GM13977 (cell line): ENCODE data around the gene ABHD12.

Source experiments
- DNase-seq: peaks from one replicate; pipeline ENCODE4 v3.0.0; 2012; ENCODE audit warnings: low spot score
- CTCF ChIP-seq: IDR thresholded peaks from 2 replicates; pipeline ENCODE4 v1.5.1; 2012; ENCODE audit warnings: mild to moderate bottlenecking, control low read depth; ENCODE audit not compliant: insufficient read depth; ENCODE audit errors: extremely low read depth, missing control alignments
- in situ Hi-C: fragments of 300-500 bp; cut with MboI; formaldehyde crosslinking; loops from one replicate; pipeline ENCODE4 v1.12.0; 2022; ENCODE audit warnings: low sequenced_read_pairs, low pct_unique_long_range_greater_than_20kb, mixed read lengths, inconsistent platforms; ENCODE audit not compliant: unreplicated experiment

Gene ABHD12

GRCh38 chr20:25319241-25320034 is 71.2 kb downstream of the ABHD12 start:
- in situ Hi-C loops: no loop called here
- no peak for DNase-seq
- no peak for TF ChIP-seq CTCF

GRCh38 chr20:25318471-25319240 is 72.0 kb downstream of the ABHD12 start:
- in situ Hi-C loops: no loop called here
- TF ChIP-seq CTCF: no peak

GRCh38 chr20:25317351-25318075 is 73.1 kb downstream of the ABHD12 start:
- no peak for DNase-seq
- TF ChIP-seq CTCF: no peak
- in situ Hi-C loops: no loop called here

More at GRCh38 chr20:25318471-25319240, 72.0 kb downstream of the ABHD12 start:
- DNase-seq: peak; percentile 86

GRCh38 chr20:25316506-25317190 is 74.0 kb downstream of the ABHD12 start:
- no peak for DNase-seq
- in situ Hi-C loops: no loop called here
- TF ChIP-seq CTCF: no peak

- DNase-seq: no peak
- in situ Hi-C loops: no loop called here
- no peak for TF ChIP-seq CTCF
Measured at GRCh38 chr20:25315418-25316210, 75.0 kb downstream of the ABHD12 start.
